Jurkat, Clone E6-1 (cell line): ENCODE data around the gene TMEM220.

Experiments
- DNase-seq: peaks from one replicate; pipeline ENCODE4 v3.0.0-alpha.2; 2011; ENCODE audit warnings: low read depth, low spot score
- H3K4me3 ChIP-seq: 2 replicates; pipeline ENCODE4 v1.5.1; 2011; ENCODE audit warnings: mild to moderate bottlenecking, low read length, control low read depth, moderate library complexity

The TMEM220 gene

DNA sequence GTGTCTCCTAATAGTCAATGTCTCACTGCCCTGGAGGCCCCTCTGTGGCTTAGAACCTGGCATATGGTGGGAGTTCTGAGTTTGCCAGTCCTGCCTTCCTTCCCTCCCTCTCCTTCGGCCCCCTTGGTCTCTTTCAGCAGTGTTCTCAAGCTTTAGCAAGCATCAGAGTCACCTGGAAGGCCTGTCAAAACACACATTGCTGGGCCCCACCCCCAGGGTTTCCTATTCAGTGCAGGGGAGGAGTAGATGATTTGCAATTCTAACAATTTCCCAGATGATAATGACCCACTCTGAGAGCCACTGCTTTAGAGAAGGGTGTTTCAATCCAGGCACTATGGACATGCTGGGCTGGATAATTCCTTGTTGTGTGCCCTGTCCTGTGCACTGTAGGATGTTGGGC lies 26.4 kb upstream of the TMEM220 start:
- DNase-seq, result no peak
- no peak overlapping the region for H3K4me3 ChIP-seq

DNA sequence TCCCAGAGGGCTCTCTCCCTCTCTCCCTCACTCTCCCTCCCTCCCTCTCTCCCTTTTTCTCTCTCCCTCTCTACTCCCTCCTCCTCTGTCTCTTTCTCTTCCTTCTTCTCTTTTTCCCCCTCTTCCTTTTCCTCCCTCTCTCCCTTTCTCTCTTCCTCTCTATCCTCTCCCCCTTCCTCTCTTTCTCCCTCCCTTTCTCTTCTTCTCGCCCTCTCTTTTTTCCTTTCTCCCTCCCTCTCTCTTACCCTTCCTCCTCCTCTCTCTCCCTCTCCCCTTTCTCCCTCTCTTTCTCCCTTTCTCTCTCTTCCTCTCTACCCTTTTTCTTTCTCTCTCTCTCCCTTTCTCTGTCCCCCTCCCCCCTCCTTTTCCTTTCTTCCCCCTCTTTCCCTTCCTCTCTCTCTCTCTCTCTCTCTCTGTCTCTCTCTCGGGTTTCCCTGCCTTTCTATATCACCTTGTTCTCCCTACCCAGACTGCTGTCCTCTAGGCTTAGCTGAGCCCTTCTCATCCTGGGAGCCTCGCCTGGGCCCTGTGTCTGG lies 25.8 kb upstream of the TMEM220 start:
- no peak overlapping the region for H3K4me3 ChIP-seq
- no peak for DNase-seq

DNA sequence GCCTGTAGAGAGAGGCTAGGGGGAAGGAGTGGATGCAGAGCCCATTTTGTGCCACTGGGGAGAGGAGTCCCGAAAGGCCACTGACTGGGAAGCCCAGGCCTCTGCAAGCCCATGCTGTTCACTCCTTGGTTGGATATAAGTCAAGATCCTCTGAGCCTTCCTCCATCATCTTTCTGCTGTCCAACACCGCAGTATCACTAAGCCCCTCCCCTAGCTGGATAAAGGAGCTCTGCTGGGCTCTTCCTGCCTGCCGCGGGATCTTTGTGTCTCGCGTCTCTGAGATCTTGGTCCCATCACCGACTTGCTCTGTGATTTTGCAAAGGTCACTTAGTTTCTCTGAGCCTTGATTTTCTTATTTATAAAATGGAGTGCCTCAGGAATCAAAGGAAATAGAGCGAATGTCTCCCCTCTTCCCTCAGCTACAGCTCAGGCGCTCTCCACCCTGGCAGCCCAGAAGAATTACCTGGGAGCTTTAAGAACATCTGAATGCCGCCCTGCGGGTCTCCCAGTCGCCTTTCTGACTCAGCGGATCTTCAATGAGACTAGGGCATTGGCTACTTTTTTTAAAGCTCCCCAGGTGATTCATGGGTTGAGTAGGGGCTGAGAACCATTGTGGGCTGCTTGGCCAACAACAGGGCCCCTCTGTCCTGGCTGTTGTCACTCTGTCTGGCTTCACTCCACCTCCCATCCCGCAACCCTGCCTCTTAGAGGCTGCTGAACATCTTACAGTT lies 25.2 kb upstream of the TMEM220 start:
- H3K4me3 ChIP-seq, result no peak overlapping the region
- no peak for DNase-seq

DNA sequence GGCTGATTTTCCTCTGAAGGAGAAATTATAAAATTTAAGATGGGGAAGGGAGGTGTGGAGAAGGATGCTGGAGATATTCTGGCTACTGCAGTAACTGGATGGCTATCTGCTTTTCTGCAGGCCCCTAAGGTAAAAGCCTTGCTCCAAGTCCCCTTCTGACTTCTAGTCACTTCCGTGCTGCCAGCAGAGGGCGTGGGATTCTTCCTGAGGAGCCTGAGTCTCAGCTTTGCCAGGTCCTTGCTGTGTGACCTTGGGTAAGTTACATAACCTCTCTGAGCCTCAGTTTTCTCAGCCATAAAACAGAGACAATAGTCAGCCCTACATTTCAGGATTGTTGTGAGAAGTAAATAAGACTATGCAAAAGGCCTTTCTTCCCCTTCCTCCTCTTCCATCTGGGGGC lies 24.3 kb upstream of the TMEM220 start:
- DNase-seq, result peak; percentile 52
- no peak overlapping the region for H3K4me3 ChIP-seq

- H3K4me3 ChIP-seq, result no peak overlapping the region
- DNase-seq, result peak; percentile 74
Observed at GRCh38 chr17:10752696-10753095, 22.9 kb upstream of the TMEM220 start.

GRCh38 chr17:10751563-10751962 lies 21.7 kb upstream of the TMEM220 start:
- H3K4me3 ChIP-seq, result no peak overlapping the region
- no peak for DNase-seq

- H3K4me3 ChIP-seq, result no peak overlapping the region
- no peak for DNase-seq
Observed at GRCh38 chr17:10750210-10750609, 20.4 kb upstream of the TMEM220 start.

- no peak overlapping the region for H3K4me3 ChIP-seq
- DNase-seq, result no peak
Observed at GRCh38 chr17:10748531-10749181, 18.8 kb upstream of the TMEM220 start.

DNA sequence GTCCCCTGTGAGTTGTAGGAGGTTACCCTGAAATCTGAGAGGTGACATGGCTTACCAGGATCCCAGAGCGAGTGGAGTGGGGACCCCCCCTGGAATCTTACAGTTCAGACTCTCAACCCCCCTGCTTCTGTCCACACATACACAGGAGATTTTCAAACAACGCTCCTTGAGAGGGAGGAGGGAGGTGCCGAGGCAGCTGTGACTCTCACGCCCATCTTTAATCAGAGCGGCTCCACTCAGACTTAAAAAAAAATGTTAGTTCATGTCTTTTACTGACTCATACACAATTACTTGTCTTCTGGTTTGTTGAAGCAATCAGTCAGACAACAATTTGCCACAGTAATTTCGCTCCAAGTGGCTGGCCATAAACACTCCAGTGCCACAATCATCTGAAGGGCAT lies 15.4 kb upstream of the TMEM220 start:
- no peak for DNase-seq
- no peak overlapping the region for H3K4me3 ChIP-seq

GRCh38 chr17:10744501-10745000 lies 14.7 kb upstream of the TMEM220 start:
- peak; percentile 80 for DNase-seq
- no peak overlapping the region for H3K4me3 ChIP-seq

DNA sequence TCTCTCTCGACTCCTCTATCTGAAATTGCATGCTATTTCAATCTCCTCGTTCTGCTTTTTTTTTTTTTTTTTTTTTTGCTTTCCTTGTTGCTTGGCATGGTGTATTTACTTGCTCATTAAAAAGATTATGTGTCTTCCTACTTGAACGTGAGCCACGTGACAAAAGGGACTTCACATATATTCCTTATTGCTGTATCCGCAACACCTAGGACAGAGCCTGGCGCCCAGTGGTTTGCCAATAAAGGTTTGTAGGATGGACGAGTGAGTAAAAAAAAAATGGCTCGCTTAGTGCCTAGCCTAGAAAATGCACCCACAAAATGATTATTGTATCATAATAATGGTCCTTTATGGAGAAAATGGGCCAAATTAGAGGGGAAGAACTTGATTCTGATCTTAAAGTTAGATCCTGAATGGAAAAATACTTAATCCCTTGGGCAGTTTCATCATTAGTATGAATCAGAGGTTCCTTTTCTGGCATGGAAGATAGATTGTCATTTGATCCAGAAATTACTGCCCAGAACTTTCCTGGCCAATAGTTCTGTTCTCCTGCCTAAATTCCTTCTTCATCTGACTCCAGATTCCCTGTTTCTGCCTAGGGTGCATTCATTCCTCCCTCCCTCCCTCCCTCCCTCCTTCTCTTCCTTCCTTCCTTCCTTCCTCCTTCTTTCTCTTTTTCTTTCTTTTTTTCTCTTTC lies 13.6 kb upstream of the TMEM220 start:
- no peak for DNase-seq
- H3K4me3 ChIP-seq, result no peak overlapping the region

GRCh38 chr17:10742431-10742830 lies 12.6 kb upstream of the TMEM220 start:
- DNase-seq, result no peak
- no peak overlapping the region for H3K4me3 ChIP-seq

GRCh38 chr17:10741416-10742135 lies 11.8 kb upstream of the TMEM220 start:
- H3K4me3 ChIP-seq, result no peak overlapping the region
- DNase-seq, result no peak

- no peak for DNase-seq
Observed at GRCh38 chr17:10739386-10739785, 9.6 kb upstream of the TMEM220 start.

DNA sequence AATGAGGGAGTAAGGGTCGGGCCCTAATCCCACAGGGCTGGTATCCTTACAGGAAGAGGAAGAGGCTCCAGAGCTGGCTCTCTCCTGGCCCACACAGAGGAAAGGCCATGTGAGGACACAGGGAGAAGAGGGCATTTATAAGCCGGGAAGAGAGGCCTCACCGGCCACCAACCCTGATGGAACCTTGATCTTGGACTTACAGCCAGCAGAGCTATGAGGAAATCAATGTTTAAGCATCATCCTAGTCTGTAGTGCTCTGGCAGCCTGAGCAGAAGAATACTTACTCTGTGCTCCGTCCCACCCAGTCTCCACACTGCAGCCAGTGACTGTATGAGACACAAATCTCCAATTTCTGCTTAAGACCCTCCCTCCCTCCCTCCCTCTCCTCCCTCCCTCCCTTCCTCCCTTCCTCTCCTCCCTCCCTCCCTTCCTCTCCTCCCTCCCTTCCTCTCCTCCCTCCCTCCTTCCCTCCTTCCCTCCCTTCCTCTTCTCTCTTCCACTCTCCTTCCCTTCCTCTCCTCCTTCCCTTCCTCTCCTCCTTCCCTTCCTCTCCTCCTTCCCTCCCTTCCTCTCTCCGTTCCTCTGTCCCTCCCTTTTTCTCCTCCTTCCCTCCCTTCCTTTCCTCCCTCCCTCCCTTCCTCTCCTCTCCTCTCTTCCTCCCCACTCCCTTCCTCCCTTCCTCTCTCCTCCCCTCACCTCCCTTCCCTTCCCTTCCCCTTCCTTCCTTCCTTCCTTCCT lies 8.9 kb upstream of the TMEM220 start:
- no peak overlapping the region for H3K4me3 ChIP-seq
- no peak for DNase-seq

More at GRCh38 chr17:10739386-10739785, 9.6 kb upstream of the TMEM220 start:
- no peak overlapping the region for H3K4me3 ChIP-seq

DNA sequence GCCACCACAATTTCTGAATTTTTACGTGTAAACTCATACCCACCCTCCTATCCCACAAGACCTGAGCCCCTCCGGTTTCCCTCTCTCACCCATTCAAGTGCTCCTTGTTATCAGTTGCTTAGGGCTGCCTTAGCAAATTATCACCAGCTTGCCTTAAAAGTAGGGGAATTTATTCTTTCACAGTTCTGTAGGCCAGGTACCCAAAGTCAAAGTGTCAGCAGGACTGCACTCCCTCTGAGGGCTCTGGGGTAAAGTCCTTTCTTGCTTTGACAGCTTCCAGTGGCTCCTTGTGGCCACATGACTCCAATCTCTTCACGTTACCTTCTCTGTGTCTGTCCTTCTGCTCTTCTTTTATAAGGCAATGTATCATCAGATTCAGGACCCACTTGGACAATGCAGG lies 7.9 kb upstream of the TMEM220 start:
- no peak overlapping the region for H3K4me3 ChIP-seq
- DNase-seq, result no peak

DNA sequence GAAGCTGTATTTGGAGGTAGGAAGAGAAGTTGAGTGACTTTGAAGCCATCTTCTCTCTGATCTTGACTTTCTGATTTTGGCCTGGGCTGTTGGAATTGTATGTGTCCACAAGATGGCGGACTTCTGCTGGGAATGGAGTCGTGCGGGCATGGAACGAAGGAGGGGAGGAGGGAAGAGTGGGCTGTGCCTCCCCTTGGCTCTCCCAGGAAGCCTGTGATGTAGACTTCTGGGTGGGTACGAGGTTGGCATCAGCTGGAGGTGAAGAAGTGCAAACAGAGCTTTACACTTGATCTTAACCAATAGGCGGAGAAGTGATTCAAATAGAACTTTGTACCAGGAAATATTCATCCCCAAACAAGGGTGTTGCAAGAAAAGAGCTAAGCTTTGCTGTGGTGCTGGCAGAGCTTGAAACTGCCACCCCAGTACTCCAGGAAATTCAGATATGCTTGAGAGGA lies 7.4 kb upstream of the TMEM220 start:
- peak; percentile 42 for DNase-seq
- no peak overlapping the region for H3K4me3 ChIP-seq

DNA sequence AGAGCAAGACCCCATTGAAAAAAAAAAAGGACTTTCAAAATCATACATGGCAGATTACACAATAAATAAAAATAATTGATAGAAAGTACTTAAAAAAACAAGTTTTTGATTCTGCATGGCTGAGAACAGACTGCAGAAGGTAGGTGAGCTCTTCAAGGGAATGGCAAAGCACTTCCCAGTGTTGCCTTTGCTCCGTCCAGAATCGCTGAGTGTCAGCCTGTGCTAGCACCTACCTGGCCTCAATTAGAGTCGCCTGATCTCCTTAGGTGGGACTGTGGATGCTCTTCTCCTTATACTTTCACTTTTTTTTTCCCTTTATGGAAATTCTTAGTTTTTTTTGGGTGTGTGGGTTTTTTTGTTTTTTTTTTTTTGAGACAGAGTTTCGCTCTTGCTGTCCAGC lies 6.0 kb upstream of the TMEM220 start:
- no peak for DNase-seq
- no peak overlapping the region for H3K4me3 ChIP-seq

DNA sequence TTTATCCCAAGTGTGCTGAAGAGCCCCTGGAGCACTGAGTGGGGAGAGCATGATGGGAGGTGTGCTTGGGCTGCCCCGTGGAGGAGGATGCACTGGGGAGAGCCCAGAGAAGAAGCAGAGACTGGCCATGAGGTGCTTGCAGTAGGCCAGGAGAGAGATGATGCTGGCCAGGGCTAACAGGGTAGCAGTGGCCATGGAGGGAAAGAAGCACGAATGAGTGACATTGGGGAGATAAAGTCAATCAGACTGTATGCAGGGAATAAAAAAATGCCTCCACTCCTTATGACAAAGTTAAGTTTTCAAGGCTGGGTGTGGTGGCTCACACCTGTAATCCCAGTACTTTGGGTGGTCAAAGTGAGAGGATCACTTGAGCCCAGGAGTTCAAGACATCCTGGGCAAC lies 5.4 kb upstream of the TMEM220 start:
- no peak for DNase-seq
- no peak overlapping the region for H3K4me3 ChIP-seq
